Measurements from ENCODE around the gene TMOD2.

The TMOD2 gene

GRCh38 chr15:51714911-51715310 lies 36.5 kb upstream of the TMOD2 start:
- H3K36me3 ChIP-seq (ENCODE audit: insufficient read depth, insufficient read length, low read length): no peaks in the 10 kb centered on the region
- no peaks in the 10 kb centered on the region for H3K9me3 ChIP-seq (ENCODE audit: insufficient read depth, low read length)
- H3K4me1 ChIP-seq (ENCODE audit: insufficient read depth, insufficient read length): no peaks in the 10 kb centered on the region
- H3K9ac ChIP-seq (ENCODE audit: insufficient read length, low read depth): no peak overlapping the region
- DNase-seq (ENCODE audit: low read depth, low spot score): no peak
- TF ChIP-seq YY1 (IDR thresholded peaks at IDR 0.05; ENCODE audit: insufficient read depth, insufficient read length) (no peak), ZNF274 (IDR thresholded peaks at IDR 0.05; ENCODE audit: low read depth, low read length) (no peak)
- H3K4me3 ChIP-seq (ENCODE audit: insufficient read length, low read depth): no peak overlapping the region
- H3K27me3 ChIP-seq (ENCODE audit: insufficient read depth, insufficient read length): no peaks in the 10 kb centered on the region

- no peak overlapping the region for H3K9ac ChIP-seq (ENCODE audit: insufficient read length, low read depth)
- TF ChIP-seq ZNF274 (IDR thresholded peaks at IDR 0.05; ENCODE audit: low read depth, low read length): no peak
- no peak for TF ChIP-seq SUZ12 (IDR thresholded peaks at IDR 0.05; ENCODE audit: extremely low read depth, insufficient read depth, insufficient read length)
- no peak for TF ChIP-seq YY1 (IDR thresholded peaks at IDR 0.05; ENCODE audit: insufficient read depth, insufficient read length)
- H3K9me3 ChIP-seq (ENCODE audit: insufficient read depth, low read length): no peaks in the 10 kb centered on the region; the same call in 1 of the 2 replicates
- H3K27me3 ChIP-seq (ENCODE audit: insufficient read depth, insufficient read length): no peaks in the 10 kb centered on the region
- no peaks in the 10 kb centered on the region for H3K4me1 ChIP-seq (ENCODE audit: insufficient read depth, insufficient read length)
- DNase-seq (ENCODE audit: low read depth, low spot score): no peak
- H3K4me3 ChIP-seq (ENCODE audit: insufficient read length, low read depth): no peak overlapping the region
- H3K36me3 ChIP-seq (ENCODE audit: insufficient read depth, insufficient read length, low read length): no peaks in the 10 kb centered on the region
Observed at GRCh38 chr15:51718219-51718618, 33.2 kb upstream of the TMOD2 start.

GRCh38 chr15:51718746-51719145 lies 32.7 kb upstream of the TMOD2 start:
- Histone ChIP-seq H3K27me3 (ENCODE audit: insufficient read depth, insufficient read length) (no peaks in the 10 kb centered on the region), H3K9ac (ENCODE audit: insufficient read length, low read depth) (no peak overlapping the region), H3K36me3 (ENCODE audit: insufficient read depth, insufficient read length, low read length) (no peaks in the 10 kb centered on the region), H3K4me3 (ENCODE audit: insufficient read length, low read depth) (no peak overlapping the region), H3K4me1 (ENCODE audit: insufficient read depth, insufficient read length) (no peaks in the 10 kb centered on the region), H3K9me3 (ENCODE audit: insufficient read depth, low read length) (no peaks in the 10 kb centered on the region; the same call in 1 of the 2 replicates)
- DNase-seq (ENCODE audit: low read depth, low spot score): no peak
- no peak for TF ChIP-seq SUZ12 (IDR thresholded peaks at IDR 0.05; ENCODE audit: extremely low read depth, insufficient read depth, insufficient read length)
- TF ChIP-seq ZNF274 (IDR thresholded peaks at IDR 0.05; ENCODE audit: low read depth, low read length): no peak
- no peak for TF ChIP-seq YY1 (IDR thresholded peaks at IDR 0.05; ENCODE audit: insufficient read depth, insufficient read length)

DNA sequence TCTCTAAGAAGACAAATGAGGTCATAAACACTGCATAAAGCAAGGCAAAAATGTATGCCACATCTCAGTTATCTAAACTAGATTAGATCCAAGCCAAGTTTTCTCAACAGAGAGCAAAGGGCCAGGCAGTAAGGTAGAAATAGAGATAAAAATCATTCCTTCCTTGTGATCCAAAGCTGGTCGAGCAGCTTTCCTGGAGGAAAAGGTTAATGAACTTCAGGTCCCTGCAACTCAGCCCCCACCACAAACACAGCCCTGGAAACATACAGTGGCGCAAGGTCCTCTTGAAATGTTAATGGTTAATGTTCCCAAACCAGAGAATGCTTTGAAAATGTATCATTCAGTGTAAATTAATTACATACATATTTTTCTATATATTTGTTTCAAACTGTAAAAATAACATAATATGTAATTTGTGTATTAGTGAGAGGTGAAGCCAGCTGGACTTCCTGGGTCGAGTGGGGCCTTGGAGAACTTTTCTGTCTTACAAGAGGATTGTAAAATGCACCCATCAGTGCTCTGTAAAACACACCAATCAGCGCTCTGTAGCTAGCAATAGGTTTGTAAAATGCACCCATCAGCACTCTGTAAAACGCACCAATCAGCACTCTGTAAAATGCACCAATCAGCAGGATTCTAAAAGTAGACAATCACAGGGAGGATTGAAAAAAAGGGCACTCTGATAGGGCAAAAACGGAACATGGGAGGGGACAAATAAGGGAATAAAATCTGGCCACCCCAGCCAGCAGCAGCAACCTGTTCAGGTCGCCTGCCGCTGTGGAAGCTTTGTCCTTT lies 31.0 kb upstream of the TMOD2 start:
- Histone ChIP-seq H3K9ac (ENCODE audit: insufficient read length, low read depth) (no peak overlapping the region), H3K4me1 (ENCODE audit: insufficient read depth, insufficient read length) (no peaks in the 10 kb centered on the region), H3K9me3 (ENCODE audit: insufficient read depth, low read length) (no peaks in the 10 kb centered on the region; the same call in 1 of the 2 replicates), H3K4me3 (ENCODE audit: insufficient read length, low read depth) (no peak overlapping the region), H3K36me3 (ENCODE audit: insufficient read depth, insufficient read length, low read length) (no peaks in the 10 kb centered on the region), H3K27me3 (ENCODE audit: insufficient read depth, insufficient read length) (no peaks in the 10 kb centered on the region)
- TF ChIP-seq YY1 (IDR thresholded peaks at IDR 0.05; ENCODE audit: insufficient read depth, insufficient read length) (no peak), ZNF274 (IDR thresholded peaks at IDR 0.05; ENCODE audit: low read depth, low read length) (no peak), SUZ12 (IDR thresholded peaks at IDR 0.05; ENCODE audit: extremely low read depth, insufficient read depth, insufficient read length) (no peak)
- no peak for DNase-seq (ENCODE audit: low read depth, low spot score)

GRCh38 chr15:51721199-51721960 lies 30.0 kb upstream of the TMOD2 start:
- H3K36me3 ChIP-seq (ENCODE audit: insufficient read depth, insufficient read length, low read length): no peaks in the 10 kb centered on the region

DNA sequence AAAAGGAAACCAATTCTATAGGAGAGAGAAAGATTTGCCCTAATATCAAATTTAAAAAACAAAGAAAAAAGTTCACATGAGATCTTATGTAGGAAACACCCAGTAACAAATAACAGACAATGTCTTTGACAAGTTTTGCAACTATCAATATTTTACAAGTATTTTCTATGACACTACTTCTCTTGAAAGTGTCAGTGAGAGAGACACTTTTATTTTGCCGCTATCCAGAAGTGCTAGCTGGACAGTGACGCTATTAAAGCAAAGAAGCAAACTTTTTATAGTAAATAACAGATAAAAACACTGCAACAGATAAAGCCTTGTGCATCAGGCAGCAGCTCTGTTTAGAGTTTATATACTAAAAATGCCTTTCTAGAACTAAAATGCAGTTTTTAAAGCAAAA lies 27.2 kb upstream of the TMOD2 start:
- no peak for DNase-seq (ENCODE audit: low read depth, low spot score)
- Histone ChIP-seq H3K27me3 (ENCODE audit: insufficient read depth, insufficient read length) (no peaks in the 10 kb centered on the region), H3K9ac (ENCODE audit: insufficient read length, low read depth) (no peak overlapping the region), H3K4me3 (ENCODE audit: insufficient read length, low read depth) (no peak overlapping the region), H3K4me1 (ENCODE audit: insufficient read depth, insufficient read length) (peaks cover 3% of the 10 kb centered on the region), H3K36me3 (ENCODE audit: insufficient read depth, insufficient read length, low read length) (no peaks in the 10 kb centered on the region), H3K9me3 (ENCODE audit: insufficient read depth, low read length) (no peaks in the 10 kb centered on the region; the same call in 1 of the 2 replicates)
- TF ChIP-seq ZNF274 (IDR thresholded peaks at IDR 0.05; ENCODE audit: low read depth, low read length): no peak
- no peak for TF ChIP-seq YY1 (IDR thresholded peaks at IDR 0.05; ENCODE audit: insufficient read depth, insufficient read length)
- no peak for TF ChIP-seq SUZ12 (IDR thresholded peaks at IDR 0.05; ENCODE audit: extremely low read depth, insufficient read depth, insufficient read length)

More at GRCh38 chr15:51721199-51721960, 30.0 kb upstream of the TMOD2 start:
- Histone ChIP-seq H3K4me1 (ENCODE audit: insufficient read depth, insufficient read length) (no peaks in the 10 kb centered on the region), H3K27me3 (ENCODE audit: insufficient read depth, insufficient read length) (no peaks in the 10 kb centered on the region), H3K9me3 (ENCODE audit: insufficient read depth, low read length) (no peaks in the 10 kb centered on the region; the same call in 1 of the 2 replicates), H3K9ac (ENCODE audit: insufficient read length, low read depth) (no peak overlapping the region), H3K4me3 (ENCODE audit: insufficient read length, low read depth) (no peak overlapping the region)
- TF ChIP-seq YY1 (IDR thresholded peaks at IDR 0.05; ENCODE audit: insufficient read depth, insufficient read length) (no peak), ZNF274 (IDR thresholded peaks at IDR 0.05; ENCODE audit: low read depth, low read length) (no peak), SUZ12 (IDR thresholded peaks at IDR 0.05; ENCODE audit: extremely low read depth, insufficient read depth, insufficient read length) (no peak)
- no peak for DNase-seq (ENCODE audit: low read depth, low spot score)

DNA sequence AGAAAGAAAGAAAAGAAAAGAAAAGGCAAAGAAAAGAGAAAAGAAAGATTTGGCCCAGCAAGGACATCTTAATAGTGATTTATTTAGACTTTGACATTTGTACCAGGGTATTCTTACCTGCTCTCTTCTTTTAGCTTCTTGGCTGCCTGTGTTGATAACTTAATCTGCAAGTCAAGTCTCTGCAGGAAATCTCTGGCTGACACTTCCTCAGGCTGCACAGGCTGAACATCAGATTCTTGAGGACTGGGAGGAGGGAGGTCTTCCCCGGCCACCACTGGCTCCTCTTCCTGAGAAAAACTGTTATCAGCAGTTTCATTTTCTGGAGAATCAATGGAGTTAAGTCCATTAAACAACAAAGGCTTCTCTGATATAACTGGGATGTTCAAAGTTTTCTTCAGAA lies 26.7 kb upstream of the TMOD2 start:
- TF ChIP-seq YY1 (IDR thresholded peaks at IDR 0.05; ENCODE audit: insufficient read depth, insufficient read length) (no peak), ZNF274 (IDR thresholded peaks at IDR 0.05; ENCODE audit: low read depth, low read length) (no peak), SUZ12 (IDR thresholded peaks at IDR 0.05; ENCODE audit: extremely low read depth, insufficient read depth, insufficient read length) (no peak)
- Histone ChIP-seq H3K27me3 (ENCODE audit: insufficient read depth, insufficient read length) (no peaks in the 10 kb centered on the region), H3K9ac (ENCODE audit: insufficient read length, low read depth) (no peak overlapping the region), H3K36me3 (ENCODE audit: insufficient read depth, insufficient read length, low read length) (no peaks in the 10 kb centered on the region), H3K4me3 (ENCODE audit: insufficient read length, low read depth) (no peak overlapping the region), H3K9me3 (ENCODE audit: insufficient read depth, low read length) (no peaks in the 10 kb centered on the region; the same call in 1 of the 2 replicates), H3K4me1 (ENCODE audit: insufficient read depth, insufficient read length) (peaks cover 3% of the 10 kb centered on the region)
- no peak for DNase-seq (ENCODE audit: low read depth, low spot score)
